Left lobe of liver (tissue), 2 donors: ENCODE measurements around the gene ZMYND19. TPM values are rescaled to one million over a fixed set of nuclear protein-coding genes. Genes with fewer than 3 reads are reported as not detected.
"Not testable (repeated sequence)": the region's sequence is repeated elsewhere in the genome, so short reads cannot be mapped to it uniquely, and the experiment has no call there.

Experiments used
- ATAC-seq: fragments of 200-7000 bp; cut with Tn5 transposase; one replicate; pipeline ENCODE4 v1.9.1; 2020; ENCODE audit warnings: mild to moderate bottlenecking, moderate library complexity
- DNase-seq: peaks from one replicate; pipeline ENCODE4 v3.0.0-alpha.2; 2020; ENCODE audit warnings: low spot score
- total RNA-seq: library from RNA; stranded (reverse); gene quantifications from one replicate; pipeline ENCODE4 v1.2.1, GENCODE V29; 2021
- donor health status: DM: no; HTN: no; CAD: no; lungs with moderate emphysema.
- donor health status: DM: no; HTN: yes; CAD: no.

ZMYND19 gene
- total RNA-seq, result 13.0 TPM

DNA sequence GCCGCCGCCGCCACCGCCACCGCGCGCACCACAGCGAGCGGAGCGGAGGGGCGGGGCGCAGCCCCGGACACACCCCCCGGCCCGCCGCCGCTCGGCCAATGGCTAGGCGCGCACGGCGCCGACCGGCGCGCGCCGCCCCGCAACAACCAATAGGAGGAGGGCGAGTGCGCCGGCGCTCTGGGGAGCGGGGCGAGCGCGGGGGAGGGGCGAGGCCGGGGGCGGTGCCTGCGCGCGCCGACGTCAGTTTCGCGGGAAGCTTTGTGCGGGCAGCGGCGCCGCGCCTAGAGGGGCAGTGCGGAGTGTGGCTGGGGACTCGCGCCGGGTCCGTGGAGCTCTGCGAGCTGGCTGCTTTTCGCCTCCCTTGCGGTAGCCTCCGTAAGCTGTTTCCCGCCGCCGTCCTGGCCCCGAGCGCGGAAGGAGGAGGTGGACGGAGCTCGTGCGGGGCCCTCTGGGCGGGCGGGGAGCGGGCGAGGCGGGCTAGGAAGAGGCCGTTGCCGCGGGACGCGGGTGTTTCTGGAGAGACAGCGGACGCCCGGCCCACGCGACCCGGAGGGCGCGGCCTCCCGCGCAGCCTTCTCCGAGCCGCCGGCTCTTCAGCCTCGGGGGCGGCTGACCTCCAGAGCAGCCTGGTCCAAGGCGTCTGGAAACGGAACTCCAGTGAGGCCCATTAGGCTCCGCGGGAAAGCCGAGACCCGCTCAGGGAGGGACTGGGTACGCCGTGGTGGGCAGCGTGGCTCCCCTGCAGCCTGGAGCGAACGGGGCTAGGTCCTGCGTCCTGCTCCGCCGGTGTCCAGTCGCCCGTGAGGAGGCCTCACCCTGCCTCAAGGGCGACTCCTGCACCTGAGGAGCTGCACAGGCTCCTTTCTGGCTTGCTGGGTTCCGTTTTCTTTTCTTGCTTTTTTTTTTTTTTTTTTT, at the start of gene ZMYND19:
Gene ZMYND19, minus strand, starts transcription at position 44 of the 915 bp plus-strand sequence. CDS start 249 bp downstream, outside the sequence.
- peak; percentile 90 for DNase-seq
- peak; percentile 92 for ATAC-seq

DNA sequence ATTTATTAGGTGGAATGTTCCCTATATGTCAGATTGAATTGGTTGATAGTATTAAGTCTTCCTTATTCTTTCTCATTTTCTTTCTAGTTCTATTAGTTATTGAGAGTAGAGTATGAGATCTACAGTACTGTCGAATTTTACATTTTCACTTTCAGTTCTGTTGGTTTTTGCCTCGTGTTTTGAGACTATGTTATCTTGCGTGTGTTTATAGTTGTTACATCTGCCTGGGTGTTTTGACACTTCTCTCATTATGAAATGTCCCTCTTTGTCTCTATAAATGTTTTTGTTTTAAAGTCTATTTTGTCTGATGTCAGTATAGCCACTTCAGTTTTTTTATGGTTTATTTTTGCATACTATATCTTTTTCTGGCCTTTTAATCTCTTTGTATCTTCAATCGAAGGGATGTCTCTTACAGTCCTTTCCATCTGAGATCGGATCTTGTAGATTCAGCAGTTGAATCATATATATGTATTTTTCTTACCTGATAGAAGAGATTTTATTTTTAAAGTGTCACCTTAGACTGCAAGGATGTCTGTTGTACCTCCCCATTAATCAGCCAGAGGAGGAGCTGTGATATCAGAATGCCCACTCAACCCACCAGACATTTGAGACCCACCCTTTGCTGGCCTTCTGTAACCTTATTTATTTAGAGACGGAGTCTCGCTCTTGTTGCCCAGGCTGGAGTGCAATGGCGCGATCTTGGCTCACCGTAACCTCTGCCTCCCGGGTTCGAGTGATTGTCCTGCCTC, 49.2 kb upstream of the ZMYND19 start:
- ATAC-seq, result peak; percentile 82
- DNase-seq, result no peak

DNA sequence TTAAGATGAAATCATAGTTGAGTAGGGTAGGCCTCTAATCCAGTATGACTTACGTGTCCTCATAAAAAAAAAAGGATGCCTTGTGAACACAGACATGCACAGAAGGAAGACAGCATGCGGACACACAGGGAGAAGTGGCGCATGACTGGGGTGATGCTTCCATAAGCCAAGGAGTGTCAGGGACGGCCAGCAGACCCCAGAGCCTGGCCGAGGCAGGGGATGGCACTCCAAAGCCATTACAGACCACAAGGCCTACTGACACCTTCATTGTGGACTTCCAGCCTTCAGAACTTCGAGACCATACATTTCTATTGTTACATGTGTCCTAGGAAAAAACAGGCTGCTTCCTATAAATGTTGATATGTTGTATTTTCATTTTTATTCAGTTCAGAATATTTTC, 48.4 kb upstream of the ZMYND19 start:
- DNase-seq, result no peak
- no peak for ATAC-seq

DNA sequence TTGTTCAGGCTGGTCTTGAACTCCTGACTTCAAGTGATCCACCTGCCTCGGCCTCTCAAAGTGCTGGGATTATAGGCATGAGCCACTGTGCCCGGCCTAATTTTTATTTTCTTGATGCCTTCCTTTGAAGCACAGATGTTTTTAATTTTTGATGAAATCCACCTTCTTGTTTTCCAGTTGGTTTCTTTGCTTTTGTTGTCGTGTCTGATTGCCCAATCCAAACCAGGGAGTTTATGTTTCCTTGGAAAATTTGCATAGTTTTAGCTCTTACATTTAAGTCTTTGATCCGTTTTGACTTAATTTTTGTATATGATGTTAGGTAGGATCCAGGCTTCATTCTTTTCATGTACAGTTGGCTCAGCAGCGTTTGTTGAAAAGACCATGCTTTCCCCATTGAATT, 43.7 kb upstream of the ZMYND19 start:
- ATAC-seq (no peak), DNase-seq (no peak)

DNA sequence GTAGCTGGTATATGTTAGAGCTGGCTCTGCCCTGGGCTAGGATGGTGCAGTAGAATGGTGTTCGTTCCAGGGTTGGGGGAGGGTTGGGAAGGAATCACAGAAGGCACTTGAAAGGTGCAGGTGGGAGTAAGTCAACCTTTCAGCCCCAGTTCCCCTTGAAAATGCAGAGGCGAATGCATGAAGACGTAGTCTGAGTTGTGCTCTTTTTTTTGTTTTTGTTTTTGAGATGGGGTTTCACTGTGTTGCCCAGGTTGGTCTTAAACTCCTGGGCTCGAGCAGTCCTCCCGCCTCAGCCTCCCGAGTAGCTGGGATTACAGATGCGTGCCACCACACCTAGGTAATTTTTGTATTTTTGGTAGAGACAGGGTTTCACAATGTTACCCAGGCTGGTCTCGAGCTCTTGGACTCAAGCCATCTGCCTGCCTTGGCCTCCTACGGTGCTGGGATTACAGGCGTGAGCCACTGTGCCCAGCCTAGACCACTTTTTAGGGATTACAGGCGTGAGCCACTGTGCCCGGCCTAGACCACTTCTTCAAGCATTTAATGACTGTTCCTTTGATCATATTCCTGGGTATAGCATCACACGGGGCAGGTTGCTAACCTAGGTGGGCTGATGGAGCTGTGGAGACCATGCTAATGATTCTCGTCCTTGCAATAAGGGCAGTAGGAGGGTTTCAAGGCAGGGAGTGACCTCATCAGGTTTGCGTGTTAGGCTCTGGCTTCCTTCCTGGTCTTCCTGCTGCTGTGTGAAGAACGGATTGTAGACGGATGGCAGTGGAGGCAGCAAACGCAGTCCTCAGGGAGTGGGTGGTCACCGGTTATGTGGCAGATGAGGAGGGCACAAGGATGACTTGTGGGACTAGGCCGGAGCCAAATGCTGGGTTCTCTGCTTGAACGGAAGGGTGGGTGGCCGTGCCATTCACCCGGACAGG, 42.2 kb upstream of the ZMYND19 start:
- DNase-seq (no peak), ATAC-seq (peak; percentile 43)

DNA sequence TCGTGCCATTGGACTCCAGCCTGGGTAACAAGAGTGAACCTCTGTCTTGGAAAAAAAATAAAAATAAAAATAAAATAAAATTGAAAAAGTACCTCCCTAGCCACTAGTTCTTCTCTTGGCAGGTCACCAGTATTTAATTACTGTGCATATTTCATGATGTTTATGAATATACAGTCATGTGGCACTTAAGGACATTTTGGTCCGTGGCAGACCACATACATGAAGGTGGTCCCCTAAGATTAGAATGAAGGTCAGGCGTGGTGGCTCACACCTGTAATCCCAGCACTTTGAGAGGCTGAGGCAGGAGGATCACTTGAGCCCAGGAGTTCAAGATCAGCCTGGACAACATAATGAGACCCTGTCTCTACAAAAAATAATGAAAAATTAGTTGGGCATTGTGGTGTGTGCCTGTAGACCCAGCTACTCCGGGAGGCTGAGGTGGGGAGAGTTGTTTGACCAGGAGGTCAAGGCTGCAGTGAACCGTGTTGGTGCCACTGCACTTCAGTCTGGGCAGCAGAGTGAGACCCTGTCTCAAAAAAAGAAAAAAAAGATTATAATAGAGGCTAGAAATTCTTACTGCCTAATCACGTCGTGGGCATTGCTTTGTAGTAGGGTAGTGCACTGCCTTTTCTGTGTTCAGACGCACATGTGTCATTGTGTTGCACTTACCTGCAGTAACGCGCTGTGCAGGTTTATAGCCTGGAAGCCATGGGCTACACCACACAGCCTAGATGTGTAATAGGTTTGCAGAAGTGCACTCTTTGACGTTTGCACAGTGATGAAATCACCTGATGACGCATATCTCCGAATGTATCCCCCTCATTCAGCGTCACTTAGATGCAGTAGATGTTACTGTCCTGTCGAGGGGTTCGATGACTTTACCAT, 41.3 kb upstream of the ZMYND19 start:
- ATAC-seq, result no peak

DNA sequence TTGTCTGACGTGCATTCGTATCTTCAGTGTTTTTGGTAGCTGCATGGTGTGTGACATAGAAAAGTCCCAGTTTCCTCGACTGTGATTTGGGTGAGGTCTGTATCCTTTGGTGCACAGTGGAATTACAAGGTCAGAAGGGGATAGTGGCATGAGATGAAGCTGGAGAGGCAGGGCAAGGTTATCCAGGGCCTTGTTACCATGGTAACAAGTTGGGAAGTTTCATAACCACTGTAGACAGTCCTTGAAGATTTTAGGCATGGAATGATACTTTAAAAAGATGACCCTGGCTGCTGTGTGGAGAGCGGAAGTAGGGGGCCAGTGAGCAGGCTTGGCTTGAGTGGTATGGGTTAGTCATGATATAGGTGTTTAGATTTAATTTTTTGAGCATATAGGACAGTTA, 40.4 kb upstream of the ZMYND19 start:
- ATAC-seq (peak; percentile 9), DNase-seq (no peak)

More for the DNA sequence above, 41.3 kb upstream of the ZMYND19 start:
- DNase-seq, result no peak

DNA sequence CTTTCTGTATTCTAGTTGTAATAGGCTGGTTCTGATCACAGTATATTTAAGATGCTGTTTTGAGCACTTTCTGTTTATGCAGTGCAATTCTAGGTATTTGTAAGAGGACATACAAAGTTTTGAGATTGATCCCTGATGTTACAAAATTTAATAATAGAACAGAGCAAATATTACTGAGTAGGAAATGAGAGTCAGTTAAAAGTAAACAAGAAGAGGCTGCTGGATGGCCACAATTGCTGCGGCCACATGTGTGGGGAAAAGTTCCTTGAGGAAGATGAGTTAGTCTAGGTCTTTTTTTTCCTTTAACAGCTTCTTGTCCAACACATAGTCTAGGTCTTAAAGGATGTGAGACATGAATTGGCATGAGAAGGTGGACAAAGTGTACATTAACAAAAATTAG, 39.8 kb upstream of the ZMYND19 start:
- ATAC-seq, result peak; percentile 37

DNA sequence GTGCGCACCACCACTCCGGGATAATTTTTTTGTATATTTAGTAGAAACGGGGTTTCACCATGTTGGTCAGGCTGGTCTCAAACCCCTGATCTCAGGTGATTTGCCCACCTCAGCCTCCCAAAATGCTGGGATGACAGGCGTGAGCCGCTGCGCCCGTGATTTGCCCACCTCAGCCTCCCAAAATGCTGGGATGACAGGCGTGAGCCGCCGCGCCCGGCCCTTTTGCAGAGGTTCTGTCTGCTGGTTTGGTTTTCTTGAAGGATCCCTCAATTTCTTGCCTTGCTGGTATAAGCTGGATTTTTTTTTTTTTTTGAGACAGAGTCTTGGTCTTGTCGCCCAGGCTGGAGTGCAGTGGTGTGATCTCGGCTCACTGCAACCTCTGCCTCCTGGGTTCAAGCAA, 37.1 kb upstream of the ZMYND19 start:
- ATAC-seq, DNase-seq: not testable (repeated sequence)

More for the DNA sequence above, 39.8 kb upstream of the ZMYND19 start:
- no peak for DNase-seq

DNA sequence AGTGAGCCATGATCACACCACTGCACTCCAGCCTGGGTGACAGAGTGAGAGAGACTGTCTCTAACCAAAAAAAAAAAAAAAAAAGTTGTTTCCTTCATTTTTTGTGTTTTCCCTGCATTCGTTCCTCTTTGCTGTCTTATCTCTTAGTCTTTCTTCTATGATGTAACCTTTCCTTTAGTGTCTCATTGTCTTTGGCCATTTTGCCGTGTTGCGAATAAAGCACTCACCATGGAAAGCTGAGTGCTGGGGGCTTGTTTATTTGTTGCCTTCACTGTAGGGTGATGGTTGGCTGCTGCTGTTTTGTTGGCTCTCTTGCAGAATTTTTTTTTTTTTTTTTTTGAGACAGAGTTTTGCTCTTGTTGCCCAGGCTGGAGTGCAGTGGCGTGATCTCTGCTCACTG, 36.2 kb upstream of the ZMYND19 start:
- ATAC-seq (no peak), DNase-seq (no peak)

DNA sequence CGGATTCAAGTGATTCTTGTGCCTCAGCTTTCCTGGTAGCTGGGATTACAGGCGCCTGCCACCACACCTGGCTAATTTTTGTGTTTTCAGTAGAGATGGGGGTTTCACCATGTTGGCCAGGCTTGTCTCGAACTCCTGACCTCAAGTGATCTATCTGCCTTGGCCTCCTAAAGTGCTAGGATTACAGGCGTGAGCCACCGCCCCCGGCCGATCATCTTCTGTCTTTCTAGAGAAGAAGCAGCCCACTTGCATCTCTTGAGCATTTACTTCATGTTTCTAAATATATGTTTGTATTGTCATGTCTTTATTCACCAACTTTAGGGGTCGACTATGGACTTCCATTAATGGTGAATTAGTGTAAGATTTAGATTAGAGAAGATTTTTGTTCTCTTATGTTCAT, 31.9 kb upstream of the ZMYND19 start:
- ATAC-seq, DNase-seq: not testable (repeated sequence)

DNA sequence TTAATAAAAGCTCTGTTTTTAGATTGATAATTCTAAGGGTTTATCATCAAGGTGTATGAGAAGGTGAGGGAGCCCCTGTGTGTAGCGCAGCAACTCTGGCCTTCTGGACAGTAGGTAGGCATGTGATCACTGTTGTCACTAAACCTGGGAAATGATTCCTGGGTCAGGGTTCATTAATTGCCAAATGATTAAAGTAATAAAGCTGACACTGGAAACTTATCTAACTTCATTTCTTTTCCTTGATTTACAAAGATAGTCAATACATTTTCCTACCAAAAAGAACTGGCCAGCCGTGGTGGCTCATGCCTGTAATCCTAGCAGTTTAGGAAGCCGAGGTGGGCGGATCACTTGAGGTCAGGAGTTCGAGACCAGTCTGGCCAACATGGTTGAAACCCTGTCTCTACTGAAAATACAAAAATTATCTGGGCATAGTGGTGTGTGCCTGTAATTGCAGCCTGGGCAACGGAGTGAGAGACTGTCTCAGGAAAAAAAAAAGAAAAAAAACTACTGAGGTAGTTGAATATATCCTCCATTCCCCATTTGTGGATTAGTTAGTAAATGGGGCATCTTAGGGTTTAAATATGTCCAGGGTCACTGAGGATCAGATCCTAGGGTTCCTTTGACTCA, 30.9 kb upstream of the ZMYND19 start:
- ATAC-seq (no peak), DNase-seq (no peak)

DNA sequence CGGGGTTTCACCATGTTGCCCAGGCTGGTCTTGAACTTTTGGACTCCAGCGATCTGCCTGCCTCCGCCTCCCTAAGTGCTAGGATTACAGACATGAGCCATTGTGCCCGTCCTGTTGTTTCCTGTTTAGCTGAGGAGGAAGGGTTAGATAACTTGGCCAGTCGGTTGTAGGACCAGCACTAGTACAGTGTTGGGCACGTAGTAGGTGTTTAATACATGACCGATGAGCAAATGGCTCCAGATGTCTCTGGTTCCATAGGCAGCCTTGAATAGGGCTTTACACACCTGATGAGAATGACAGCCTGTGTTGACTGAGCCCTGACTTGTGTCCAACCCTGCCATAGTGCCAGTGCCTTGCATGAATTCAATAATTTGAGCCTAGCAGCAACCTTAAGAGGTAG, 30.3 kb upstream of the ZMYND19 start:
- no peak for ATAC-seq
- DNase-seq, result no peak

DNA sequence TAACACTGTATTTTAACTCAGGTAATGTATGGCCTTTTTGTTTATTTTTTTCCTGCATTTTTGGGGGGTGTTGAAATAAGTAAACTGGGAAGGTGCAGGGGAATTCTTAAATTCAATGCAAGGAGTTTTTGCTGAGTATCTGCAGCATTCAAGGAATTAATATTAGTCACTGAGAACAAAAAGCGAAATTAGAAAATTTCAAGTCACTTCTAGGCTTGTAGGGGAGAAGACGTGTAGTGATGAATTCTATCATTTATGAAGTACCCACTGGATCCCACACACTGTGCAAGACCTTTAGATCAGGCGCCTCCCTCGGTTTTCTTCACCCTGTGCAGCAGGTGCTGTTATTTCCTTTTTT, 29.7 kb upstream of the ZMYND19 start:
- ATAC-seq (no peak), DNase-seq (no peak)

DNA sequence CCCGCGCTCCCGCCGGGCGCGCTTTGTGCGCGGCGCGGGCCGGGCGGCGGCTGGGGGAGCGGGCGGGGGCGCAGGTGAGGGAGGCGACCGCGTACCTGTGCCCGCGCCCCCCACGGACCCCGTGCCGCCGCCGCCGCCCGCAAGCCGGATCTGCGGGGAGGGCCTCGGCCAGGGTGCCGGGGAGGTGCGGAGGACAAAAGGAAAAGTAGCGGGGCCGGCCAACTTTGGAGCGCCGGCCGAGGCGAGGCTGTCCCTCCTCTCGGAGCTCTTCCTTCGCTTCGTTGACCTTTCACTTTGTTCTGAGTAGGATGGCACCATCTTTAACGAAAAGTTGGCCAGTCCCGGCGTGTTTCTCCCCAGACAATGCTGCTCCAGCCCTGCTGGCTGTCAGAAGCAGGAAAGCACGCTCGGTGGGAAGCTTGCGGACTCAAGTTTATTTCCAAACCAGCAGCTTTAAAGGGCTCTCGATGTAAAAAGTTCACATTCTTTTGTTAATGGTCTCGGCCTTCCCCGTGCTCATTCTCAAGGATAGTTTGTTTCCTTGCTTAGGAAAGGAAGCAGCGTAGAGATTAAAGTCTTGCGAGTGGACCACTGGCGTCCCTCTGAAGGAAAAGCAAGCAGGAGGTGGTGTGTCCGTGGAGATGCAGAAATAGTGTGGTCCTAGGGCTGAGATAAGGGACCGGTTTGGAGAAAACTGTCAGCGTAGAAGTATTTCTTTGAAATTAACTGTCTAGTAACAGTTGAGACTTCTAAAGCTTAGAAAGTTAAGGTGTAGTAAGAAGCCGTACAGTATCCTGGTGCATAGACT, 29.1 kb upstream of the ZMYND19 start:
- DNase-seq, result peak; percentile 55
- ATAC-seq, result peak; percentile 7

DNA sequence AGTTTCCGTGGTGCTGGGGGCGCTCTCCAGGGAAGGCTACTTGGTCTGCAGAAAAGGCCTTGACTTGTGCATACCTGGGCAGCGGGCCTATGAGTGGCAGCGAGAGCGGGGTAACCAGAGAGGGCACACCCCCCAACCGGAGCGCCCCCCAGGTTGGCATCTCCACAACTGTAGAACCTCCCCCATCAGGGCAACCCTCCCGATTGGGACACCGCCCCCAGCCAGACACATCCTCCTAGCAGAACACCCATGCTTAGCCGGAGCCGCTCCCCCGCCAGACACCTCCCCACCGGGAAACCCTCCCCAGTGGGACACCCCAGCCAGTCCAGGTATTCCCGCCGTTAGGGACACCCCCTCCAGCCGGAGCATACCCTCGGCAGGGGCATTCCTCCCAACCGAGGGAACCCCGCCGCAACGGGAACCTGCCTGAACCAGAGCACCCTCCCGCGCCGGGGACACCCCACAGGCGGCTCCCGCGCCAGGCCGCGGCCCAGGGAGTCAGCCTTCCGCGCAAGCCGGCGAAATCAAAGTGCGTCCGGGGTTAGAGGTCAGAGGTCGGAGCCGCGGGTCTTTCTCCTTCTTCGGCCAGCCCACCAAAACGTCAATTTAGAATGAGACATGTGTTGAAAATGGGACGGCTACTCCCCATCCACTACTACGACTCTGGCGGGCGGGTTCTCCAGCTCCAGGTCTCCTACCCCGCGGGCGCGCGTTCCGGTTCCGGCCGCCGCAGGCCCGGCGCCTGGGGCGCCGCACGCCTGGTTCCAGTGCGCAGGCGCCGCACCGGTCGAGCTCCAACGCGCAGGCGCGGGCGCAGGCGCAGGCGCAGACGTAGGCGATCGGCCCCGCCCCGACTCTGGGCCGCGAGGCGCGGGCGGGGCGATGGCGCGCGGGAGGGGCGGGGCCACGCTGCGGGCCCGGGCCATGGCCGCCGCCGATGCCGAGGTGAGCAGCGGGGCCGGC, 28.1 kb upstream of the ZMYND19 start, which contains the start of gene EHMT1:
Gene EHMT1, plus strand, starts transcription at position 901 of the 963 bp plus-strand sequence. Its CDS starts 24 bp downstream, at position 925.
- peak; percentile 68 for ATAC-seq
- DNase-seq, result peak; percentile 91

DNA sequence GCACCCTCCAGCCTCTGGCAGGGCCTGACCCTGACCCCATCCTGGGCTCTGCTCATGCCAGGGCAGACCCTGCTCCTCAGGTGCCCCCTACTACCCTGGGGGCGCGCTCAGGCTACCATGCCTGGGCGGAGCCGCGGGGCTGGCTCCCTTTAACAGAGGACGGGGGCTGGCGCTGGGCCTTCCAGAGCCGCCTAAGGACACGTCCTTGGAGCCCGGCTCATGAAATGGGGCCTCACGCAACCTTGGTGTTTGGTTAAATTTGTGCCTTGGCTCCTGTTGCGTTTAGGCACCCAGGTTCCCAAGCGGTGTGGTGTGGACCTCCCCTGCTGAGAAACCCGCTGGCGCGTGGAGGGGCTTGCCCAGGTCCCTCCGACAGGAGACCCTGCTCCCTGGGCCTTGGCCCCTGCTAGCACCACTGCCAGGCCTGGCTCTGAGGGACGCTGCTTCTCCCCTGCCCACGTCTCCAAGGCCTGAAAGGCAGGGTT, 25.1 kb upstream of the ZMYND19 start:
- peak; percentile 41 for ATAC-seq
- DNase-seq, result no peak
